ENCODE measurements around the gene STAMBP.
"Not testable (repeated sequence)": the region's sequence is repeated elsewhere in the genome, so short reads cannot be mapped to it uniquely, and the experiment has no call there.

Gene STAMBP

DNA sequence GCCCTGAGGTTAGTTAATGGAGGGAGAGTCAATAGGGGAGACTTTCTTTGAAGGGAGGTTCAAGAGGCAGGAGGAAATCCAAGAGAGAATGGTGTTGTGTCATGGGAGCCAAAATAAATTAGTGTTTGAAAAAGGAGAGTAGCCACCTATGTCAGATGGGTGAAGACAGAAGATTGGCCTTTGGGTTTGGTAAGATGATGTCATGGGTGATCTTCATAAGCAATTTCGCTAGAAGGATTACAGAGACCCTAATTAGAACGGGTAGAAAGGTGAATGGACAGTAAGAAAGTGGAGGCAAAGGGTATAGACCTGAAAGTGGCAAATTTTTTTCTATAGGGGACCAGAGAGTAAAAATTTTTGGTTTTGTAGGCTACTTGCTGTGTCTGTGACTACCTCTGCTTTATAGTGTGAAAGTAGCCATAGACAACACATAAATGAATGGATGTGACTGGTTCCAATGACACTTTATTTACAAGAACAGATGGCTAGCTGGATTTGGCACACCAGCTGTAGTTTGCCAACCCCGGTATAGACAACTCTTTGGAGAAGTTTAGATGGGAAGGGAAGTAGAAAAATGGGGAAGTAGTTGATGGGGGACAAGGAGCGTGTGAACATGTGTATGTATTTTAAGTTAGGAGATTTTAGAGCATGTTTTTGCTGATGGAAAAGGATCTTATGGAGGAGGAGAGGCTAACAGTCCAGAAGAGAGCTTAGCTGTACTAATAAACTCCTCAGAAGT, 9.3 kb downstream of the STAMBP start:
- DNase-seq, result no peak

DNA sequence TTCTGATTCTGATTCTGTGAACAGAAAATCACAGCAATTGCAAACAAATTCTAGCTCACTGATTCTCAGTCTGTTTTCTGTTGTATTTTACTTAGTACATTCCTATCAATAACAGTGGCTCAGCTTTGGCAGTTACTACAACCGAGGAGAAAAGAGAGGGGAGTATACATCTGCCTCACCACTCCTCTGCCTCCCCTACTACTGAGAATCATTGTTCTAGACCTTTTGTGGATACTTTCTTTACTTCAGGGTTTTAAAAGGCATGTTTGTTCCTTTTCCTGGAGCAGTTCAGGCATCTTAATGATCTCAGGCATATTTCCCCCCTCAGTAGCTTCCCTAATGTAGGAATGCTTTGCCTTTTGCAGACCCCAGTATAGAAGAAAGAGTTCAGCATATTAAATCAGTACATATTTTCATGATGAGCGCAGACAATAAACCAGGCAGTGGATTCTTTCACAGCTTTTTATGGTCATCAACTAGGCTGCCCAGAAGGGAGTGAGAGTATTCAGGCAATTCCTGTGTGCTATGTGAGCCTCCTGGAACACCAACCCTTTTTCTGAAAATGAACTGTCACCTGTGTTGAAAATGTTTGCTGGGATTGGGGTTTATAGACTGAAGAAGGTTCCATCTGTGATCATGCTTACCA, 10.3 kb downstream of the STAMBP start:
- DNase-seq, result no peak

DNA sequence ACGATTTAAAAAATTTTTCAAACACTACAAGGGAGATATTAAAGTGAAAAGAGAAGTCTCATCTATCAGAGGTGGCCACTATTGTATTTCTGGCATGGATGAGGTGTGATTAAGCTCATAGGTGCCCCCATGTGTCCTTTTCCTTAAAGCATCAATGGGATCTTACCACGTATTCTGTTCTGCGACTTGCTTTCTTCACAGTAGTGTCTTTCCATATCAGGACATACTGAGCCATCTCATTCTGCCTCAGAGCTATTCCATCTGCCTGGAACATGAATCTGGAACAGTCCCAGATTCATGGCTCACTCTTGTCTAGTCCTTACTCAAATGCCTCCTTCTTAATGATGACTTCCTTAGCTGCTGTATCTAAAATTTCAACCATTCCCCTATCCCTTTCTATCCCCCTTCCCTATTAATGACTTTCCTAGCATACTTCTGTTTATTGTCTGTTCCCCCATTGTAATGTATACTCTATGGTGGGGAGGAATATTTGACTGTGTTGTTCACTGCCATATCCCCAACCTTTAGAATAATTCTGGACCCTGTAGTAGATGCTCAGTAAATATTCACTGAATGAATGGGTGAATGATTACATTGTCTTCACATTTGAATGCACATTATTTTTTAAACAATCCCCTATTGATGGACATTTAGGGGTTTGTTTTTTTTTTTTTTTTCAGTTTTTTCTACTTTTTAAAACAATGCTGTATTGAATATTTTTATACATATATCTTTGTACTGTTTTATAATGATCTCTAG, 11.1 kb downstream of the STAMBP start:
- no peak for DNase-seq

DNA sequence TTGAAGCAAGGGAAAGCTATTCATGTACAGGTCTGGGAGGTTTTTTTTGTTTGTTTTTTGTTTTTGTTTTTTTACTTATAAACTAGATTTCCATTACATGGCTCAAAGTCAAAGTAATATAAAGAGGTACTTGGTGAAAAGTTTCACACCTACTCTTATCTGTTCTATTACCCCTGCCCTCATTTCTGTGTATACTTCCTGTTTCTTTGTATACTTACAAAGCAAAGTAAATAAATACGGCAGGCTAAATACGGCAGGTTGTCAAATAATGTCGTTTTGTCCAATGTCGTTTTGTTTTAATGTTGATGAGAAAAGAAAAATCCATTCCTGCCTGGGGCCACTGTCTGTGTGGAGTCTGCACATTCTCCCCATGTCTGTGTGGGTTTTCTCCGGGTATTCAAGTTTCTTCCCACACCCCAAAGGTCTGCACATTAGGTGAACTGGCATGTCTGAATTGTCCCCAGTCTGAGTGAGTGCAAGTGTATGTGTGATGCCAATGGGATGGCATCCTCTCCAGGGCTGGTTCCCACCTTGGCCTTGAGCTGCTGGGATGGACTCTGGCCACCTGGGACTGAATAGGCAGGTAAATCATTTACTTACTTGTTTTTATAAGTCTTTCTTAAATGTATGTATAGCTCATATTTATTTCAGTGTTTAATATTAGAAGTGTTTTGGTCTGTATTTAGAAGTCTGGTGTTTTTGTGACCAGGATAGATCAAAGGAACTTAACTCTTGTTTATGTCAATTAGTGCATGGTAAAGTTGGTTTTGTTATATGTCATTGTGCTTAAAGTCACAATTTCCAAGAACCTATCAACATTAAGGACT, 13.4 kb downstream of the STAMBP start:
- no peak for DNase-seq

DNA sequence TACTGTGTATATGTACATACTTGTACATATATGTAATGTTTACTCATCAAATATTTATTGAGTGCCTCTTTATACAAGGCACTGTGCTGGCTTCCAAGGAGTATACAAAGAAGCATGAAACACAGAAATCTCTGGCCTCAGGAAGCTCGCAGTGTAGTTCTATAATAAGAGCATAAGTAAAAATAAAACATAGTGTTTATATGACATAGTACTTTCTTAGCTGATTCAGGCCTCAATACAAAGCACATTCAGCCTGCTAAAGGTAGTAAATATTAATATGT, 13.9 kb downstream of the STAMBP start:
- DNase-seq, result no peak

DNA sequence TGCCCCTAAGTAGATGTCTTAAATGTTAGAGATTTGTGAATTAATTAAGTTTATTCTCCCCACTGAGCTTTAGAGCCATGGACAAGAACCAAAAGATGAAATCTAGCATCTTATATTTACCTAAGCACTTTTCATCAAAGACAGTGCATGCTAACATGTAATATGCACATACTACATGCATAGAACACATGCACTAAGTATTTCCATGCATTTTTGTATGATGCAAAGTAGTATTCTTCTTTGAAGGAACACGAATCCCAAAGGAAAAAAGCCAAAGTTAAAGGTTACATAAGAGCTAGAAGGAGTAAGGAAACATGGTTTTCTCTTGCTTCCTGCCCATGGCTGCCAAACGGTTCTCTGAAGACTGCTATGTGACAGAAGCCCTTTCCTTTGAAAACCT, 15.3 kb downstream of the STAMBP start:
- DNase-seq, result no peak

DNA sequence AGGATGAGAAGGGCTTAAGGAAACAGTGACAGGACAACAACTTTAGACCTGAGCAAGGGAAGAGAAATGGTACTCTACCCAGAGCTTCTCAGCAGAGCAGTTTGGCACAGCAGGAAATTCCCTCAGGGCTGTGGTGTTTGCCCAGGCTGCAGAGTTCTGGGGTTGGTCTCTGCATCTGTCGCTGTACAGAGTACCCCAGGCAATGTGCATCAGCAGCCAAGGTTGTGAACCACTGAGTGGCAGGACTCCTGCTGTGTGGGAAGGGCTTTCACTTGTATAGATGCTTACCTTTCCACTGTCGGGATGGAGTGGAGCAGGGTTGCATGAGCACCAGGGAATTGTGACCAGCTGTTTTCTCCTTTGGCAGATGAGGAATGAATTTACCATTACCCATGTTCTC, 21.2 kb downstream of the STAMBP start:
- DNase-seq, result no peak

DNA sequence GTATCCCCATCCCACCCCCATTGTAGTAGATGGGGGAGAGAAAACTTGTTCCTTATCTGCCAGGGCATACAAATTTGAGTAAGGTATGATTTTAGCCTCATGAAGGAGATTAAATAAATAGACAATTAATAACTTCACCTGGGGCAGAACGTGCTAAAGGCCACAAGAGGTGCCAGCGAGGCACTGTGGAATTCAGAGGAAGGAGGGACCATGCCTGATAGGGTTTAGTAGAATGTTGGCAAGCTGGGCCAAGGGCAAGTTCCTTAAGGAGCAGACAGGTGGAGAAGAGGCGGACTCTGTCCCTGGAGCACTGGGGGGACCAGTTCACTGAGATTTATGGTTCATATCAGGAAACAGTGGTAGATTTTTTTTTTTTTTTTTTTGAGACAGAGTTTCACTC, 22.5 kb downstream of the STAMBP start:
- DNase-seq, result no peak

DNA sequence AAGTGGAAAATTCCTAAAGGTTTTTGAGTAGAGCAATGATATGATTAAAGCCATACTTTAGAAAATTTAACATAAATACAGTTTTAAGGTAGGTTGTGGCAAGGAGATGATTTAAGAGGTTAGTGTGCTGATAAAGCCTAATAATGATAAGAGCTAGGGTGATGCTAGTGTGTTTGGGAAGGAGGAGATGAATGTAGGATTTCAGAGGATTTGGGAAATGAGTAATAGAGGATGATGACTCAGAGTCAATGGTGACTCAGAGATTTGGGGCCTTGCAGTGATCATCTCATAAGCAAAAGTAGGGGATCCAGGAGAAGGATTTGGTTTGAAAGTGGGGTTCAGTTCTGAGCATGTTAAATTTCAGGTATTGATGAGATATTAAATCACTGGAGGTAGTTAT, 23.3 kb downstream of the STAMBP start:
- DNase-seq, result no peak

DNA sequence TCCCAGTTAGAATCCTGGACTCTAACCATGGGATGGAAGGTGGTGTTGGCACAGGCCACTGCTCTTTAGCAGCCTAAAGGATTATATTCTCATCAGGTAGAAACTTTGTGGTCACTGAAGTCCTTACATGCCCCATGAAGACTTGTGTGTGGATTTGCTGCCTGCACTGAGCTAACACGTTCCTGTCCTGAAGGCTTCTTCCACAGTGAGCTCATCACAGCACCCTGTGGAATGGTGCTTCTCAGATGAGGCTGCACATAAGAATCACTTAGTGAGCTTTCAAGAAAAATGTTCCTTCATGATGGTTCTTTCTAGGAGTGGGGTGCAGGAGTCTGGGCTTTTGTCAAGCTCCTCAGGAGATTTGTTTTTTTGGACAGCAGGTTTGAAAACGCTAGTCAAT, 26.8 kb downstream of the STAMBP start:
- DNase-seq, result no peak

DNA sequence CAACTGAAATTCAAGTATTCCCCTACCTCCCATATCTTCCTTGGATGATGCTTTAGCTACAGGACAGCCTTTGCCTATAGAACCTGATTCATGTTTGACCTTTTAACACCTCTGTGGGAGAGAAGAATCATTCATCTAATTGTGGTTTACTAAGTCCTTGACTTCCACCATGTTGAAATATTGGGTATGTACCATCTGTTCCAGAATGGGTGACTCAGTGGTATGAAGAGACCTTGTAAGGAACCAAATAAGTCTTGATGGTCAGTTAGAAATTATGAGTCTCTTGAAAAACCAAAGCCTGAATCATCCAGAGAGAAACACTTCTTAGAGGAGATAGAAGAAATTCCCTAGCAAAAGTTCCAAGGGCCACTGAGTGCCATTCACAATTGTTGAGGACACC, 27.5 kb downstream of the STAMBP start:
- no peak for DNase-seq

DNA sequence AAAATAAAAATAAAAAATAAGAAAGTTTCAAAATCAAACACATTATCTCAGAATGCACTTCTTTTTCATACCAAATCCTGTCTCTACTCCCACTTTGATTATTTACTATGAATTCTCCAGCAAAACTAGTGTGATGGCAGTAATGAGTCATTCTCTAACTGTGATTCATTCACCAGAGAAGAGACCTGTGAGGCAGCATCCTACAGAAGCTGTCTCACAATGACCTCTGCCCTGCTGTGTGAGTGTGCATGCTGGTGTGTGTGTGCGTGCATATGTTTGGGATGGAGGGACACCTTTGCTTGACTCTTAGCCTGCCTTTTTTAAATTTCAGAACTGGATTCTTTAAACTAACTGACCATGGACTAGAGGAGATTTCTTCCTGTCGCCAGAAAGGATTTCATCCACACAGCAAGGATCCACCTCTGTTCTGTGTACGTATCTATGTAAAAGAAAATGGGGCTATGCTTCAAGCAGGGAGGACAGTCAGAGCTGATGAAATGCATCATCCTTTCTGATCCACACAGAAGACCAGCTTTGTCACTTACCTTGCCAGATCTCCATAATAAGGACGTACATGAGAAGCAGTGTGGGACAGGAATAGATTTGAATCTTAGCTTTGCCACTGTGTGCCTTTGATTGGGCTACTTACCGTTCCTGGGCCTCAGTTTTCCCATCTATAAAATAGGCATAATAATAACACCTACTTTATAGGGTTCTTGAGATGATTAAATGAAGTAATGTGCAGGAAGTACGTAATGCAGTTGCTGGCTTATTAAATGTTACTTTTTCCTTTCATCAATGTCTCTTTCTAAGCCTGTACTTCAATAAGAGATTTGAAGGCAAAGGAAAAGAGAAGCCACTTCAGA, 31.2 kb downstream of the STAMBP start:
- no peak for DNase-seq

DNA sequence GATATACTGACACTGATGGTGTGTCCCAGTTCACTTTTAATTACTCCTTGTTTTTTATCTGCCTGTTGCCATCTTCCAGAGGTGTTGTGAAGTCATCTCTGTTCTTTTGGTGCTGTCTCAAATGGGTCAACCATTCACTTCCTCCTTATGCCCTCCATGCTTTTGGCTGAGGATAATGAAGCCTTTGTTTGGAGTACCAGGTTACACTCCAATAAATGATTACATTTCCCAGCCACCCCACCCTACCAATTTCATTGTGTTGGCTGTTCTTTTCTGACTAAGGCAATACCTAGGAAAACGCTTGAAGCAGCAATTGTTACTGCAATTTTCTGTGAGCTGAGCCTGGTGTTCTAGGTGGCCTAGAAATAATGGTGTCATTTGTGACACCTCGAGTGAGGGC, 34.2 kb downstream of the STAMBP start:
- DNase-seq, result no peak

DNA sequence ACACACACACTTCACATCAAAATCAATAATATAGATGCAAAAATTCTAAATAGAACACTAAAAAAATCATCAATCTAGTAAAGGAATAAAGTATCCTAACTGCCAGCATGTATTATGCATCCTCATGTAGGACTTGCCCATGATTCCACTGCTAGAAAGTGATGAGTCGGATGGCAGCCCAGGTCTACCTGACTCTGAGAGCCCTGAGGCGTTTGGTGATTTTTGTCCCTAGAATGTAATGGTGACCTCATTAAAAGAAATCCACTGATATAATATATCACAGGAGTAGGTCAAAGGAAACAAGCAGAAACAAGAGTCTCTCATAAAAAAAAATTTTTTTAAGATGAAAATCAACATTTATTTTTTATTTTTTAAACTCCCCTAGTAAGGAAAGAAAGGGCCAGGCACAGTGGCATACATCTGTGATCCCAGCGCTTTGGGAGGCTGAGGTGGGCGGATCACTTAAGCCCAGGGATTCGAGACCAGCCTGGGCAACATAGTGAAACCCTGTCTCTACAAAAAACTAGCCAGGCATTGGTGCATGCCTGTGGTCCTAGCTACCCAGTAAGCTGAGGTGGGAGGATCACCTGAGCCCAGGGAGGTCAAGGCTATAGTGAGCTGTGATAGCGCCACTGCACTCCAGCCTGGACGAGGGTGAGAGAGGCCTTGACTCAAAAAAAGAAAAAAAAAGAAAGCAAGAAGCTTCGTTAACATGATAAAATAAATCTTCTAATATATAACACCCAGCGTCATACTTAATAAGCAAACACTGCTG, 39.6 kb downstream of the STAMBP start:
- DNase-seq, result no peak

DNA sequence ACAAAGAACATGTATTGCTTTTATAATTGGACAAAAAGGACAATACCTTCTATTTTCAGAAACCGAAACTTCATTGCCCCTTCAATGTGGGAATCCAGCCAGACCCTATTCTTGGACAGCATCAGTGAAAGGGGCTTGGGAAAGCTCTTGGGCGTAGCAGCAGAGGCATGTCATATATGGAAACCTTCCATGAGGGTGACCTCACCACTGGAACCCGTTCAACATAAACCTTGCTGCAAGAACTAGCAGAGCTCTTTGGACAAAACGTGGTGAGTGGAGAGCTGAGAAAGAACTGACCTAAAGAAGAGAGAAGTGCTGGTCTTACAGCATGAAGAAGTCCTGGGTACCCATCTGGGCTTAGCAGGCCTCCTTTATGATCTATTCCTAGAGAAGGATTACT, 41.3 kb downstream of the STAMBP start:
- no peak for DNase-seq

DNA sequence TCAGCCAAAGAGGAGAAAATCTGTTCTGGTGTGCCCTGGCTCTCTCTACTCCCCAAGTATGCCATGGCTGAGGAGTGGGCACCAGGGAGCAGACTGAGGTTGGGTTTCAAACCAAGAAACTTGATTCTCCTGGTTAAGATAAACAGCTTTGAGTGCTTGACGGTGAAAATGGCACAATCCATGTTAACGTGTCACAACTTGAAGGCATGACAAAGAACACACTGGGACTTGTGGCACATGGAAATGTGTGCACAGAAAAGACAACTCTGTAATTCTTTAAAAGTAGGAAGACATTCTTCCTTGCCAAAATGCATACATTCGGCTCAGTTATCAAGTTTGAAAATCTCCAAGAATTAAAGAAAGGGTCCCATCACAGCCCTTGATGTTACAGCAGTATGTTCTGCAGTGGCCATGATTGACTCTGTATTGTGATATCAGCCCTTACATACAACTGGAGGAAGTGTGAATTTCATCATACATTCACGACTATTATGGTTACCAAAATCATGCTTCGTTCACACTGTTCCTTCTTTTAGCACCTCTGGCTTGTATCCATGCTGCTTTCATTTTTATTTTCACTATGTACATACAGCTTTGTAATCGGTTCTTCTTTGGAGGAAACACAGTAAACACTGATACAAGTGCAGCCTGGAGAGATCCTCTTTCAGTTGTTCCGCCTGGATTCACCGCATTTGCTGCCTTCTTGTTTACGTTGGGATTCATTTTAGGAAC, 48.5 kb downstream of the STAMBP start:
- DNase-seq, result no peak

DNA sequence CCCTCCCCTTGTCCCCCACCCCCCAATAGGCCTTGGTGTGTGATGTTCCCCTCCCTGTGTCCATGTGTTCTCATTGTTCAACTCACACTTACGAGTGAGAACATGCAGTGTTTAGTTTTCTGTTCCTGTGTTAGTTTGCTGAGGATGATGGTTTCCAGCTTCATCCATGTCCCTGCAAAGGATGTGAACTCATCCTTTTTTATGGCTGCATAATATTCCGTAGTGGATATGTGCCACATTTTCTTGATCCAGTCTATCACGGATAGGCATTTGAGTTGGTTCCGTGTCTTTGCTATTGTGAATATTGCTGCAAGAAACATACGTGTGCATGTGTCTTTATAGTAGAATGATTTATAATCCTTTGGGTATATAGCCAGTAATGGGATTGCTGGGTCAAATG, 49.2 kb downstream of the STAMBP start:
- not testable (repeated sequence) for DNase-seq

DNA sequence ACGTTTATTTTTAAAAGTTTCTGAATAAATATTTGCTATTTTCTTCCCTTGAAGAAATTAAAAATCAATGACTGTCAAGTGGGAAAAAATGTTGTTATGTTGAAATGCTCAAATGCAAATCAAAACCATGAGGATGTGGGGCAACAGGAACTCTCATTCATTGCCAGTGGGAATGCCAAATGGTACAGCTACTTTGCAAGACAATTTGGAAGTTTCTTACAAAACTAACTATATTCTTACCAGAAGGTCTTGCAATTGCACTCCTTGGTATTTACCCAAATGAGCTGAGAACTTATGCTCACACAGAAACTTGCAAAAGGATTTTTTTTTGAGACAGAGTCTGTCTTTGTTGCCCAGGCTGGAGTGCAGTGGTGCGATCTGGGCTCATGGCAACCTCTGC, 56.6 kb downstream of the STAMBP start:
- no peak for DNase-seq

DNA sequence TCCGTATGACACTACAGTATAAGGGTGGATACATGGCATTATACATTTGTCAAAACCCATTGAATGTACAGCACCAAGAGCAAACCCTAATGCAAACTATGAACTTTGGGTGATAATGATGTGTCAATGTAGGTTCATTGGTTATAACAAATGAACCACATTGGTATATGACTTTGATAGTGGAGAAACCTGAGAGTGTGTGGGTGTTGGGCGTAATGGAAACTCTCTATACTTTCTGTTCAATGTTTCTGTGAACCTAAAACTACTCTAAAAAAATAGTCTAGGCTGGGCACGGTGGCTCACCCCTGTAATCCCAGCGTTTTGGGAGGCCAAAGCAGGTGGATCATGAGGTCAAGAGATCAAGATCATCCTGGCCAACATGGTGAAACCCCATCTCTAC, 57.6 kb downstream of the STAMBP start:
- DNase-seq, result no peak

DNA sequence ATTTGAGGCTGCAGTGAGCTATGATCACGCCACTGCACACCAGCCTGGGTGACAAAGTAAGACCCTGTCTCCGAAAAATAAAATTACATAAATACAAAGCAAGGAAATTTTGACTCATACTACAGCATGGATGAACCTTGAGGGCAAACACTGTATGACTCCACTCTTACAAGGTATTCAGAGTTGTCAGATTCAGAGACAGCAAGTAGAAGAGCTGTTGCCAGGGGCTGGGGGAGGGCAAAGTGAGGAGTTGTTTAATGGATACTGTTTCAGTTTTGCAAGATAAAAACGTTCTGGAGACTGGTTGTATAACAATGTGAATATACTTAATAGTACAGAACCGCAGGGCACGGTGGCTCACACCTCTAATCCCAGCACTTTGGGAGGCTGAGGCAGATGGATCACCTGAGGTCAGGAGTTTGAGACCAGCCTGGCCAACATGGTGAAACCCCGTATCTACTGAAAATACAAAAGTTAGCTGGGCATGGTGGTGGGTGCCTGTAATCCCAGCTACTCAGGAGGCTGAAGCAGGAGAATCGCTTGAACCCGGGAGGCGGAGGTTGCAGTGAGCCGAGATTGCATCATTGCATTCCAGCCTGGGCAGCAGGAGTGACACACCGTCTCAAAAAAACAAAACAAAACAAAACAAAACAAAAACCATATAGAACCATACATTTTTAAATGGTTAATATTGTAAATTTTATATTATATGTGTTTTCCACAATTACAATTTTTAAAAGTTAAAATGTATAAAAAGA, 59.0 kb downstream of the STAMBP start:
- not testable (repeated sequence) for DNase-seq

All from NCI-H1436 (cell line).